Astrocyte of the spinal cord (primary cell): ENCODE data around the gene BCAS3.
"Not testable (repeated sequence)": the region's sequence is repeated elsewhere in the genome, so short reads cannot be mapped to it uniquely, and the experiment has no call there.

Experiments used
- DNase-seq: peaks from one replicate; pipeline ENCODE4 v3.0.0; 2011; ENCODE audit warnings: low read depth, low spot score
- H3K4me3 ChIP-seq: 2 replicates; pipeline ENCODE4 v1.5.1; 2011; ENCODE audit warnings: low read depth, mild to moderate bottlenecking, low read length, moderate library complexity
- in situ Hi-C: cut with HindIII; loops from 2 replicates; pipeline ENCODE4 v1.10.0; 2017; ENCODE audit warnings: low sequenced_read_pairs
- TF ChIP-seq, protein P1 (sequence below): IDR thresholded peaks from 2 replicates; pipeline ENCODE4 v1.5.1; 2012; ENCODE audit warnings: low read depth, mild to moderate bottlenecking, low read length, inconsistent platforms

The BCAS3 gene

DNA sequence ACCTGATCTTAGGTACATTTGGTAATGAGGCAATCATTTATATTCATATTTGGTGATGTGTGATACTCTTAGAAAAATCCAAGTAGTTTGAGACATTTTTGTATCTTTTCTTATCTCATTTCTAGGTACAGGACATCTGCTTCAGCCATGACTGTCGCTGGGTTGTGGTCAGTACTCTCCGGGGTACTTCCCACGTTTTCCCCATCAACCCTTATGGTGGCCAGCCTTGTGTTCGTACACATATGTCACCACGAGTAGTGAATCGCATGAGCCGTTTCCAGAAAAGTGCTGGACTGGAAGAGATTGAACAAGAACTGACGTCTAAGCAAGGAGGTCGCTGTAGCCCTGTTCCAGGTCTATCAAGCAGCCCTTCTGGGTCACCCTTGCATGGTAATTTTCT, 312.2 kb downstream of the BCAS3 start:
- TF ChIP-seq, protein P1, sequence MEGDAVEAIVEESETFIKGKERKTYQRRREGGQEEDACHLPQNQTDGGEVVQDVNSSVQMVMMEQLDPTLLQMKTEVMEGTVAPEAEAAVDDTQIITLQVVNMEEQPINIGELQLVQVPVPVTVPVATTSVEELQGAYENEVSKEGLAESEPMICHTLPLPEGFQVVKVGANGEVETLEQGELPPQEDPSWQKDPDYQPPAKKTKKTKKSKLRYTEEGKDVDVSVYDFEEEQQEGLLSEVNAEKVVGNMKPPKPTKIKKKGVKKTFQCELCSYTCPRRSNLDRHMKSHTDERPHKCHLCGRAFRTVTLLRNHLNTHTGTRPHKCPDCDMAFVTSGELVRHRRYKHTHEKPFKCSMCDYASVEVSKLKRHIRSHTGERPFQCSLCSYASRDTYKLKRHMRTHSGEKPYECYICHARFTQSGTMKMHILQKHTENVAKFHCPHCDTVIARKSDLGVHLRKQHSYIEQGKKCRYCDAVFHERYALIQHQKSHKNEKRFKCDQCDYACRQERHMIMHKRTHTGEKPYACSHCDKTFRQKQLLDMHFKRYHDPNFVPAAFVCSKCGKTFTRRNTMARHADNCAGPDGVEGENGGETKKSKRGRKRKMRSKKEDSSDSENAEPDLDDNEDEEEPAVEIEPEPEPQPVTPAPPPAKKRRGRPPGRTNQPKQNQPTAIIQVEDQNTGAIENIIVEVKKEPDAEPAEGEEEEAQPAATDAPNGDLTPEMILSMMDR, result no peak
- no peak overlapping the region for H3K4me3 ChIP-seq
- in situ Hi-C loops, result no loop called here
- no peak for DNase-seq

DNA sequence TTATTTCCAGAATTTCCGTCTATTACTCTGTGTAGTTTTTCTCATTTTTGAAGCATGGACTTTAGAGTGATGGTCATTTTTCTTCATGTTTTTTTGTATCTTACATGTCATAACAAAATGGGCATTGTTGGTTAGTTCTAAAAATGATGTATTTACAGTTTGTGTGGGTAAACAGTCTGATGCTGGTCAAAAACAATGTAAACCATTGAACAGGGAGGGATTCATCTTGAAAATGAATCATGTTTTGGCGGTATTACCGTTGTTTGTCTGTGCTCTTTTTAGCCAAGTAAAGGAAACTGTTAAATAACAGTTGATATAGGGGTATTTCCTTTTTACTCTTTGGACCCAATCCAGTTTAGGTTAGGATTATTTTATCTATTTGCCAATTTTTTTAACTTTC, 315.8 kb downstream of the BCAS3 start:
- DNase-seq, result no peak
- no peak overlapping the region for H3K4me3 ChIP-seq
- in situ Hi-C loops, result no loop called here
- TF ChIP-seq, protein P1, result no peak

DNA sequence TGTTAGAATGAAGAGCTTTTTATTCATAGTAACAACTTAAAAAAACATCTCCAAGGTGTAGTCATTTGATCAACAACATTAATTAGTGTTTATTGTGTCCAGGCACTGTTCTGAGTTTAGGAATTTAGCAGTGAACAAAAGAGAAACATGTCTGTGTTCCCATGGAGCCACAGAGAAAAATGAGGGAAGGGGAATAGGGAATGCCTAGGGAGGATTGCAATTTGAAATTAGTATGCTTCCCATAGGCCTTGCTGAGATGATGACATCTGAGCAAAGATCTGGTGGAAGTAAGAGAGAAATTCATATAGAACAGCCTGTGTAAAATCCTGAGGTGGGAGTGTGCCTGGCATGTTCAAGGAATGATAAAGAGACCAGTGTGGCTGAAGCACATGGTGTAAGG, 318.0 kb downstream of the BCAS3 start:
- no peak overlapping the region for H3K4me3 ChIP-seq
- no peak for DNase-seq
- TF ChIP-seq, protein P1, result no peak
- in situ Hi-C loops, result no loop called here

DNA sequence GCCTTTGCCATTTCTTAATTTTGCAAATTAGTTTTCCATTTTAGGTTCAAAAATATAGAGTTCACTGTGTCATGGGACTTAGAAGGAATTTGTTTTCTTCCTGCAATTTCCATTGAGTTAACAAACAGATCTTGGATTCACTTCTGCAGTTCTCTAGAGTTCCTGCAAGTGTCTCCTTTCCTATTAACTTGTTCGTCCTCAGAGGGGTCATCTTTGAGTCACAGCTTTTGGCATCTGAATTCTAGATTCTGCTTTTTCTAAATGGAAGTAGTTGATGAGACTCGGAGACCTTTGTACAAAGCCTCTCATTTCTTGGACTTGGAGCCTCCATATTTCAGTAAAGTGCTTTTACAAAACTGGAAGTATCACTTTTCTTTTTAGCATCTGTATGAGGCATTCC, 323.3 kb downstream of the BCAS3 start:
- TF ChIP-seq, protein P1, result peak; percentile 44
- in situ Hi-C loops, result no loop called here
- H3K4me3 ChIP-seq, result no peak overlapping the region
- DNase-seq, result peak; percentile 43

DNA sequence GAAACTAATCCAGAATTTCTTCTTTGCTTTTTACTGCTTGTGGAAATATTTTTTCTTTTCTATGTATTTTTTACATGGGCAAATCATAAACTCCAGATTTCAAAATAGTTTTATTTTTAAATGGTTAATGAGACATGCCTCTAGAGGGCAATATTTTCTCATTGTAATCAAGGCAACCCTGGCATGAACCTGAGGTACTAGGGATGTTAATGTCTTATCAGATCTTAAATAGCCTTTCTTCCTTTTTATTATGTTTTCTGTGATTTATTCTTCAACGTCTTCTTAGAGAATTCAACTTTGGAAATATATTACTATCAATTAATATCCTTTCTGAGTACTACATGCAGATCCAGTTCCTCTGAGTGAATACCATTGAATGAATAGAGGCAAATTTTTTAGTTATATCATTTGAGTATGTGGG, 324.7 kb downstream of the BCAS3 start:
- H3K4me3 ChIP-seq, result no peak overlapping the region
- DNase-seq, result peak; percentile 63
- TF ChIP-seq, protein P1, result peak; percentile 32
- in situ Hi-C loops, result no loop called here

DNA sequence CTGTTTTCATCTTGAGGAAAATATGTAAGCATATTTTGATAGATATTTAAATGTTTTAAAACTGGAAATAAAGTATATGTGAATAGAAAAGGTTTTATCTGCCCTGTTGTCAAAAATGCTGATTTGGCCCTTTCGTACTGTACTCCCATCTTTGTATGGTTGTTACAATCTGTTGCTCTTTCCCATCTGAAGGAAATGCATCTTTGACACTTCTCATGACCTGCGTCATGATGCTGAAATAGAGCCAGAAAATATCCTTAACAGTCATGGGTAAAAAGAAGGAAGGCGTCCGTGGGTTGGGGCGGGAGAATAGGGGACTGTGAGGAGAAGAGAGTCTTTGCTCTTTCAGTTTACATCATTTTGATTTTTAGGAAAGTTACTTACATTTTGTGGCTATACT, 327.7 kb downstream of the BCAS3 start:
- no peak overlapping the region for H3K4me3 ChIP-seq
- TF ChIP-seq, protein P1, result no peak
- no peak for DNase-seq
- in situ Hi-C loops, result no loop called here

DNA sequence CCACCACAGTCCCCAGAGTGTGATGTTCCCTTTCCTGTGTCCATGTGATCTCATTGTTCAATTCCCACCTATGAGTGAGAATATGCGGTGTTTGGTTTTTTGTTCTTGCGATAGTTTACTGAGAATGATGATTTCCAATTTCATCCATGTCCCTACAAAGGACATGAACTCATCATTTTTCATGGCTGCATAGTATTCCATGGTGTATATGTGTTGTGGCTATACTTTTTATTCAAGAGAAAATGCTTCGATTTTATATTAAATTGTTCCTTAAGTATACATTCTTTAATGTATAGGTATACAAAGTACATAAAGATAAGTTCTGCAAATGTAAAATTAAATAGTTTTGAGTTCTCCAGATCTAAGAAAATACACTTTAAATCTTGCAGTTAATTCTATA, 328.3 kb downstream of the BCAS3 start:
- DNase-seq, in situ Hi-C loops, H3K4me3 ChIP-seq: not testable (repeated sequence)
